ENCODE data around the gene ATXN1L.
A peak's percentile ranks its signal among the peaks of the same experiment; 100 is the strongest.

Gene ATXN1L

GRCh38 chr16:71883168-71883848 is 37.5 kb downstream of the ATXN1L start:
- TF ChIP-seq CTCF (IDR thresholded peaks at IDR 0.05; ENCODE audit: borderline replicate concordance, insufficient read depth, low read depth, low read length) = no peak
- peak overlapping the region; percentile 63 for H3K4me3 ChIP-seq (ENCODE audit: low read depth, low read length)

GRCh38 chr16:71883849-71884638 is 38.3 kb downstream of the ATXN1L start, which contains the start of gene ZNF821:
ZNF821 (minus strand) TSS chr16:71884182; CDS start chr16:71879946, 4,236 bp downstream.
- TF ChIP-seq CTCF (IDR thresholded peaks at IDR 0.05; ENCODE audit: borderline replicate concordance, insufficient read depth, low read depth, low read length) = peak; percentile 59
- H3K4me3 ChIP-seq (ENCODE audit: low read depth, low read length) = peak within 1 kb of the TSS; percentile 63

GRCh38 chr16:71885261-71885650 is 39.5 kb downstream of the ATXN1L start:
- no peak for TF ChIP-seq CTCF (IDR thresholded peaks at IDR 0.05; ENCODE audit: borderline replicate concordance, insufficient read depth, low read depth, low read length)
- no peak overlapping the region for H3K4me3 ChIP-seq (ENCODE audit: low read depth, low read length)

DNA sequence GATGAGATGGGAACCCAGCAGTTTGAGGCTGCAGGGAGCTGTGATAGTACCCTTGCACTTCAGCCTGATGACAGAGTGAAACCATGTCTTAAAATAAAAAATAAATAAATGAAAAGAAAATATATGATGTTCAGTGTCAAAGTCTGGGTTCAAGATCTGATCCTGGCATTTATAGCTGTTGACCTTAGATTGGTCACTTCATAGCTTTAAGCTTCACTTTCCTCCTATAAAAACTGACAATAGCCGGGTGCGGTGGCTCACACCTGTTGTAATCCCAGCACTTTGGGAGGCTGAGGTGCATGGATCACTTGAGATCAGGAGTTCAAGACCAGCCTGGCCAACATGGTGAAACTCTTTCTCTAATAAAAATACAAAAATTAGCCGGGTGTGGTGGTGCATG is 43.4 kb downstream of the ATXN1L start:
- H3K4me3 ChIP-seq (ENCODE audit: low read depth, low read length) = no peak overlapping the region
- TF ChIP-seq CTCF (IDR thresholded peaks at IDR 0.05; ENCODE audit: borderline replicate concordance, insufficient read depth, low read depth, low read length) = no peak

DNA sequence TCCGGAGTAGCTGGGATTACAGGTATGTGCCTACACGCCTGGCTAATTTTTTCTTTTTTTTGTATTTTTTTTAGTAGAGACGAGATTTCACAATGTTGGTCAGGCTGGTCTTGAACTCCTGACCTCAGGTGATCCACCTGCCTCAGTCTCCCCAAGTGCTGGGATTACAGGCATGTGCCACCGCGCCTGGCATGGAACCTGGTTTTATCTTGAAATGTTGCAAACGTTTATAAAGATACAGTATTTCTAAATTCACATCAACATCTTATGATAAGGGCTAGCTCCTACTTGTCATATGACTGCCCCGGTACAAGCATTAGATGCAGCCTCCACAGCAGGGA is 48.1 kb downstream of the ATXN1L start:
- no peak for TF ChIP-seq CTCF (IDR thresholded peaks at IDR 0.05; ENCODE audit: borderline replicate concordance, insufficient read depth, low read depth, low read length)
- H3K4me3 ChIP-seq (ENCODE audit: low read depth, low read length) = peak overlapping the region; percentile 65

GRCh38 chr16:71894229-71894920 is 48.6 kb downstream of the ATXN1L start:
- no peak for TF ChIP-seq CTCF (IDR thresholded peaks at IDR 0.05; ENCODE audit: borderline replicate concordance, insufficient read depth, low read depth, low read length)
- H3K4me3 ChIP-seq (ENCODE audit: low read depth, low read length) = peak overlapping the region; percentile 65

Data from GM12875 (cell line).